AG04449 (cell line): Measurements from ENCODE around the gene ZNF346.
"Not testable (repeated sequence)": the region's sequence is repeated elsewhere in the genome, so short reads cannot be mapped to it uniquely, and the experiment has no call there.

ENCODE experiments used
- CTCF ChIA-PET: fragments of 350-600 bp; formaldehyde crosslinking; extraction: SDS; loops from one replicate; lab custom pipeline; 2021; ENCODE audit warnings: antibody characterized with exemption; lab: Yijun Ruan, JAX
- POLR2A ChIA-PET: fragments of 400-600, 350-600 bp; formaldehyde crosslinking; extraction: SDS; loops from one replicate; lab custom pipeline; 2020; ENCODE audit warnings: antibody characterized with exemption, inconsistent platforms; lab: Yijun Ruan, JAX
- DNase-seq: peaks from one replicate; pipeline ENCODE4 v3.0.0-alpha.2; 2010; ENCODE audit warnings: low read depth, low spot score
- H3K4me3 ChIP-seq: 2 replicates; pipeline ENCODE4 v1.5.1; 2011; ENCODE audit warnings: low read depth, mild to moderate bottlenecking, control low read depth, low read length
- TF ChIP-seq, protein P1 (sequence below): IDR thresholded peaks from one replicate; pipeline ENCODE4 v1.5.1; 2011; ENCODE audit warnings: mild to moderate bottlenecking, moderate library complexity, low read length, control low read depth, inconsistent platforms; ENCODE audit not compliant: insufficient read depth; ENCODE audit errors: missing control alignments

ZNF346 gene

DNA sequence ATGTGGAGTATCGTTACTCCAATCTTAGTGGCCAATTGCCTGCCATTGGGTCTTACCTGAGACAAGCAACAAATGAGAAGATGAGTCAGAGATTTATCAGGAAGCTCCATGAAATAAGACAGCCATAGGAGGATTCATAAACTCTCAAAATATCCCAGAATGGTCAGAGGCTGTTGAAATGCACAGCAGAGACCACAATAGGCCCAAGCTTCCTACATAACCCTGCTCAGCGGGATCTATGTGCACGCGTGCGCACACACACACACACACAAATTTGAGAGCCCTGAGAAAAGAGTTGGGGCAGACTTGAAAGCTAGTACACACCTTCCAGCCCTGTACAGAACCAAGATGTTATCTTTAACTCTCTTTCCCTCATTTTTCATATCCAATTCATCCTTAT is 25.7 kb upstream of the ZNF346 start:
- no peak for DNase-seq
- CTCF ChIA-PET = interaction anchor here (0.6 to 1.9 kb wide), 7 partner anchors 9 to 338 kb away, joined by 3 to 13 read pairs (median 3); no protein-coding TSS in a partner anchor
- POLR2A ChIA-PET = interaction anchor here (0.7 kb wide), 1 partner anchor 9 kb away, joined by 3 read pairs; no protein-coding TSS in a partner anchor
- TF ChIP-seq, protein P1, sequence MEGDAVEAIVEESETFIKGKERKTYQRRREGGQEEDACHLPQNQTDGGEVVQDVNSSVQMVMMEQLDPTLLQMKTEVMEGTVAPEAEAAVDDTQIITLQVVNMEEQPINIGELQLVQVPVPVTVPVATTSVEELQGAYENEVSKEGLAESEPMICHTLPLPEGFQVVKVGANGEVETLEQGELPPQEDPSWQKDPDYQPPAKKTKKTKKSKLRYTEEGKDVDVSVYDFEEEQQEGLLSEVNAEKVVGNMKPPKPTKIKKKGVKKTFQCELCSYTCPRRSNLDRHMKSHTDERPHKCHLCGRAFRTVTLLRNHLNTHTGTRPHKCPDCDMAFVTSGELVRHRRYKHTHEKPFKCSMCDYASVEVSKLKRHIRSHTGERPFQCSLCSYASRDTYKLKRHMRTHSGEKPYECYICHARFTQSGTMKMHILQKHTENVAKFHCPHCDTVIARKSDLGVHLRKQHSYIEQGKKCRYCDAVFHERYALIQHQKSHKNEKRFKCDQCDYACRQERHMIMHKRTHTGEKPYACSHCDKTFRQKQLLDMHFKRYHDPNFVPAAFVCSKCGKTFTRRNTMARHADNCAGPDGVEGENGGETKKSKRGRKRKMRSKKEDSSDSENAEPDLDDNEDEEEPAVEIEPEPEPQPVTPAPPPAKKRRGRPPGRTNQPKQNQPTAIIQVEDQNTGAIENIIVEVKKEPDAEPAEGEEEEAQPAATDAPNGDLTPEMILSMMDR = no peak
- H3K4me3 ChIP-seq = no peak overlapping the region

DNA sequence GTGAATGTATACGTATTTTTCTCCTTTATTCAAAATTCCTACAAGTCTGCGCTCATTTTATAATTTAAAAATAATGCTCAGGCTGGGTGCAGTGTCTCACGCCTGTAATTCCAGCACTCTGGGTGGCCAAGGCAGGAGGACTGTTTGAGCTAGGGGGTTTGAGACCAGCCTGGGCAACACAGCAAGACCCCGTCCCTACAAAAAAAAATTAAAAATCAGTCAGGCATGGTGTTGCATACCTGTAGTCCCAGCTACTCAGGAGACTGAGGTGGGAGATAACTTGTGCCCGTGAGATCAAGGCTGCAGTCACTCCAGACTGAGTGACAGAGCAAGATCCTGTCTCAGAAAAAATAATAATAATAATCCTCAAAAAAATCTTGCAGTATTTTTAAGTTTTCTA is 23.7 kb upstream of the ZNF346 start:
- CTCF ChIA-PET = no interaction called here
- TF ChIP-seq, protein P1 = no peak
- POLR2A ChIA-PET = no interaction called here

GRCh38 chr5:176999526-176999925 is 23.0 kb upstream of the ZNF346 start:
- CTCF ChIA-PET, DNase-seq, H3K4me3 ChIP-seq, POLR2A ChIA-PET: not testable (repeated sequence)

More for the DNA sequence above, 23.7 kb upstream of the ZNF346 start:
- H3K4me3 ChIP-seq = no peak overlapping the region
- DNase-seq = no peak

DNA sequence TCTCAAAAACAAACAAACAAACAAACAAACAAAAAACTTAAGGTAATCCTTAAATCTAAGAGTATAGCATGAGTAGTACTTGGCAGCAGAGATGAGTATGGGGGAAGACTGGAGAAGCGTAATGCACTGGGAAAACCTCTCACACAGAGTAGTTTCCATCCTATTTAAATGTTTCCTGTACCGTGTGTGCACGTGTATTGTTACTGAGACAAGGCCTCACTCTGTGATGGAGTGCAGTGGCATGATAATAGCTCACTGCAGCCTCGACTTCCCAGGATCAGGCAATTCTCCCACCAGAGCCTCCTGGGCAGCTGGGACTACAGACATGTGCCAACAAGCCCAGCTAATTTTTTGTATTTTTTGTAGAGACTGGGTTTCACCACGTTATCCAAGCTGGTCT is 18.8 kb upstream of the ZNF346 start:
- H3K4me3 ChIP-seq = no peak overlapping the region
- ChIA-PET CTCF (interaction anchor here (1.0 to 2.9 kb wide), 3 partner anchors 9 to 346 kb away, joined by 3 to 8 read pairs (median 5); no protein-coding TSS in a partner anchor), POLR2A (no interaction called here)
- no peak for DNase-seq
- TF ChIP-seq, protein P1 = no peak

DNA sequence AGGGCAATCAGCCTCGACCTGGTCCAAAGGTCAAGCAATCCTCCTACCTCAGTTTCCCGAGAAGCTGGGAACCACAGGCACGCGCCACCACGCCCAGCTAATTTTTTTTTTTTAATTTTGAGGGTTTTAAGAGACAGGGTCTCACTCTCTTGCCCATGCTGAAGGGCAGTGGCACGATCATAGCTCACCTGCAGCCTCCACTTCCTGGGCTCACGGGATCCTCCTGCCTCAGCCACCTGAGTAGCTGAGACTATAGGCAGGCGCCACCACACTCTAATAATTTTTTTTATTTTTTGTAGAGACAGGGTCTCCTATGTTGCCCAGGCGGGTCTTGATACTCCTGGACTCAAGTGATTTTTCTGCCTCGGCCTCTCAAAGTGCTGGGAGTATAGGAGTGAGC is 17.5 kb upstream of the ZNF346 start:
- TF ChIP-seq, protein P1 = no peak
- CTCF ChIA-PET = interaction anchor here (0.9 to 2.9 kb wide), 15 partner anchors 8 to 347 kb away, joined by 3 to 13 read pairs (median 4); partner anchors contain the start of gene ZNF346
- no peak for DNase-seq
- H3K4me3 ChIP-seq = peak overlapping the region; percentile 90
- POLR2A ChIA-PET = interaction anchor here (0.6 to 1.2 kb wide), 4 partner anchors 8 to 358 kb away, joined by 3 read pairs; partner anchors contain the start of gene TSPAN17

GRCh38 chr5:177005619-177006264 is 16.8 kb upstream of the ZNF346 start:
- TF ChIP-seq, protein P1 = peak; percentile 74
- POLR2A ChIA-PET = interaction anchor here (0.7 to 1.2 kb wide), 3 partner anchors 9 to 77 kb away, joined by 3 read pairs; no protein-coding TSS in a partner anchor
- DNase-seq = no peak
- peak overlapping the region; percentile 90 for H3K4me3 ChIP-seq
- CTCF ChIA-PET = interaction anchor here (0.9 to 2.9 kb wide), 16 partner anchors 9 to 348 kb away, joined by 3 to 13 read pairs (median 4); partner anchors contain the start of gene ZNF346
